PC-3 (cell line): ENCODE results near the gene ABHD6.

Experiments used
- CTCF ChIP-seq: fragments of 300-600 bp; sonication (generic); conservative IDR thresholded peaks from 2 replicates; pipeline ENCODE4 v1.5.1; 2017; ENCODE audit warnings: antibody characterized with exemption, low read depth, mild to moderate bottlenecking, low read length
- EZH2 ChIP-seq: fragments of 300-600 bp; sonication (generic); IDR thresholded peaks from one replicate; pipeline ENCODE4 v1.6.1; 2017; ENCODE audit warnings: antibody characterized with exemption, mild to moderate bottlenecking, low read length; ENCODE audit not compliant: unreplicated experiment
- EZH2phosphoT487 ChIP-seq: fragments of 300-600 bp; sonication (generic); IDR thresholded peaks from 2 replicates; pipeline ENCODE4 v1.6.1; 2018; ENCODE audit warnings: mild to moderate bottlenecking, antibody characterized with exemption, low read length, borderline replicate concordance

GRCh38 chr3:58325525-58325992 is 88.0 kb downstream of the ABHD6 start:
- TF ChIP-seq CTCF (no peak), EZH2 (no peak), EZH2phosphoT487 (no peak)
